OCI-LY3 (cell line): ENCODE results near the gene HCRTR1.

Experiments
- CTCF ChIP-seq: fragments of 200-600, 300-600 bp; sonication (generic); IDR thresholded peaks from 2 replicates; pipeline ENCODE4 v1.5.1; 2014; ENCODE audit warnings: antibody characterized with exemption, low read length, low read depth
- EZH2phosphoT487 ChIP-seq: fragments of 200-600 bp; shearing (Covaris generic); IDR thresholded peaks from 2 replicates; pipeline ENCODE4 v1.6.1; 2018; ENCODE audit warnings: antibody characterized with exemption, mixed run types, low read depth

- no peak for TF ChIP-seq CTCF
- TF ChIP-seq EZH2phosphoT487 = no peak
Observed at GRCh38 chr1:31658721-31659120, 41.2 kb downstream of the HCRTR1 start.
